ENCODE results near the gene LRRC4C. TPM values are rescaled to one million over a fixed set of nuclear protein-coding genes. Genes with fewer than 3 reads are reported as not detected.

Gene LRRC4C
- total and polyA plus RNA-seq, 4 donors, result 0.10 to 0.93 (median 0.30) TPM

DNA sequence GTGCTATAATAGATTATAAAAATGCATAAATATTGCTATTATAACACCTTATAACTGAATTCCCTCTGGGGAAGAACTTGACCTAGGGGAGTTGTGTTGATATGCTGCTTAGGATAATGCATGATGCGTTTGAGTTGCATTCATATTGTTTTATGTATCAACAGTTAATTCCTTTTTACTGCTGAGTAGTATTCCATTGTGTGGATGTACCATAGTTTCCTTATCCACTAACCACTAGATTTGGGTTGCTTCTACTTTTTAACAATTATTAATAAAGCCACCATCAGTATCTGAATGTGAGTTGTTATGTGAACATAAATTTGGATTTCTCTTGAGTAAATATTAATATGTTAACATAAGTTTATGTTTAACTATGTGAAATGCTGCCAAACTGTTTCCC, 19.7 kb upstream of the LRRC4C start:
- Histone ChIP-seq H3K9ac (ENCODE audit: low read depth in 1 of 2, low read length in 2 of 2) (no peak overlapping the region), H3K4me3 (ENCODE audit: low read depth in 1 of 3, low read length in 3 of 3) (no peak overlapping the region), H3K36me3 (ENCODE audit: control insufficient read depth in 4 of 4, insufficient read depth in 3 of 4, low read depth in 1 of 4, low read length in 3 of 4) (no peaks in the 10 kb centered on the region), H3K27me3 (ENCODE audit: control insufficient read depth in 4 of 4, insufficient read depth in 4 of 4, low read length in 3 of 4) (no peaks in the 10 kb centered on the region), H3K27ac (ENCODE audit: low read depth in 1 of 2, low read length in 2 of 2) (no peak overlapping the region), H3K9me3 (ENCODE audit: control insufficient read depth in 4 of 4, low read length in 3 of 4) (peaks cover 0 to 5% (median 1%) of the 10 kb centered on the region in 4 donors), H3K4me1 (ENCODE audit: control insufficient read depth in 4 of 4, insufficient read depth in 4 of 4, low read length in 3 of 4) (no peaks in the 10 kb centered on the region)
- TF ChIP-seq FOXA1 (IDR thresholded peaks at IDR 0.05) (no peak), FOXA2 (IDR thresholded peaks at IDR 0.05) (no peak), TAF1 (conservative IDR thresholded peaks at IDR 0.05) (no peak), RAD21 (IDR thresholded peaks at IDR 0.05) (no peak), EGR1 (IDR thresholded peaks at IDR 0.05; ENCODE audit: low read depth in 2 of 2) (no peak), SP1 (IDR thresholded peaks at IDR 0.05) (no peak), GABPA (IDR thresholded peaks at IDR 0.05 in 1 of 2, conservative IDR thresholded peaks at IDR 0.05 in 1 of 2) (no peak), JUND (IDR thresholded peaks at IDR 0.05) (no peak), HNF4A (conservative IDR thresholded peaks at IDR 0.05) (no peak), NR2F2 (IDR thresholded peaks at IDR 0.05) (no peak), HNF4G (IDR thresholded peaks at IDR 0.05) (no peak), RXRA (IDR thresholded peaks at IDR 0.05) (no peak), YY1 (IDR thresholded peaks at IDR 0.05) (no peak)
- TF ChIP-seq, protein P1, sequence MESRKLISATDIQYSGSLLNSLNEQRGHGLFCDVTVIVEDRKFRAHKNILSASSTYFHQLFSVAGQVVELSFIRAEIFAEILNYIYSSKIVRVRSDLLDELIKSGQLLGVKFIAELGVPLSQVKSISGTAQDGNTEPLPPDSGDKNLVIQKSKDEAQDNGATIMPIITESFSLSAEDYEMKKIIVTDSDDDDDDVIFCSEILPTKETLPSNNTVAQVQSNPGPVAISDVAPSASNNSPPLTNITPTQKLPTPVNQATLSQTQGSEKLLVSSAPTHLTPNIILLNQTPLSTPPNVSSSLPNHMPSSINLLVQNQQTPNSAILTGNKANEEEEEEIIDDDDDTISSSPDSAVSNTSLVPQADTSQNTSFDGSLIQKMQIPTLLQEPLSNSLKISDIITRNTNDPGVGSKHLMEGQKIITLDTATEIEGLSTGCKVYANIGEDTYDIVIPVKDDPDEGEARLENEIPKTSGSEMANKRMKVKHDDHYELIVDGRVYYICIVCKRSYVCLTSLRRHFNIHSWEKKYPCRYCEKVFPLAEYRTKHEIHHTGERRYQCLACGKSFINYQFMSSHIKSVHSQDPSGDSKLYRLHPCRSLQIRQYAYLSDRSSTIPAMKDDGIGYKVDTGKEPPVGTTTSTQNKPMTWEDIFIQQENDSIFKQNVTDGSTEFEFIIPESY (IDR thresholded peaks at IDR 0.05), result no peak
- TF ChIP-seq, protein P2, sequence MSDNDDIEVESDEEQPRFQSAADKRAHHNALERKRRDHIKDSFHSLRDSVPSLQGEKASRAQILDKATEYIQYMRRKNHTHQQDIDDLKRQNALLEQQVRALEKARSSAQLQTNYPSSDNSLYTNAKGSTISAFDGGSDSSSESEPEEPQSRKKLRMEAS (IDR thresholded peaks at IDR 0.05), result no peak
- TF ChIP-seq, protein P3, sequence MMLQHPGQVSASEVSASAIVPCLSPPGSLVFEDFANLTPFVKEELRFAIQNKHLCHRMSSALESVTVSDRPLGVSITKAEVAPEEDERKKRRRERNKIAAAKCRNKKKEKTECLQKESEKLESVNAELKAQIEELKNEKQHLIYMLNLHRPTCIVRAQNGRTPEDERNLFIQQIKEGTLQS (IDR thresholded peaks at IDR 0.05), result no peak
- TF ChIP-seq, protein P4, sequence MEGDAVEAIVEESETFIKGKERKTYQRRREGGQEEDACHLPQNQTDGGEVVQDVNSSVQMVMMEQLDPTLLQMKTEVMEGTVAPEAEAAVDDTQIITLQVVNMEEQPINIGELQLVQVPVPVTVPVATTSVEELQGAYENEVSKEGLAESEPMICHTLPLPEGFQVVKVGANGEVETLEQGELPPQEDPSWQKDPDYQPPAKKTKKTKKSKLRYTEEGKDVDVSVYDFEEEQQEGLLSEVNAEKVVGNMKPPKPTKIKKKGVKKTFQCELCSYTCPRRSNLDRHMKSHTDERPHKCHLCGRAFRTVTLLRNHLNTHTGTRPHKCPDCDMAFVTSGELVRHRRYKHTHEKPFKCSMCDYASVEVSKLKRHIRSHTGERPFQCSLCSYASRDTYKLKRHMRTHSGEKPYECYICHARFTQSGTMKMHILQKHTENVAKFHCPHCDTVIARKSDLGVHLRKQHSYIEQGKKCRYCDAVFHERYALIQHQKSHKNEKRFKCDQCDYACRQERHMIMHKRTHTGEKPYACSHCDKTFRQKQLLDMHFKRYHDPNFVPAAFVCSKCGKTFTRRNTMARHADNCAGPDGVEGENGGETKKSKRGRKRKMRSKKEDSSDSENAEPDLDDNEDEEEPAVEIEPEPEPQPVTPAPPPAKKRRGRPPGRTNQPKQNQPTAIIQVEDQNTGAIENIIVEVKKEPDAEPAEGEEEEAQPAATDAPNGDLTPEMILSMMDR (IDR thresholded peaks at IDR 0.05; ENCODE audit: low read depth, low read length, missing input control), result no peak
- TF ChIP-seq, protein P5, sequence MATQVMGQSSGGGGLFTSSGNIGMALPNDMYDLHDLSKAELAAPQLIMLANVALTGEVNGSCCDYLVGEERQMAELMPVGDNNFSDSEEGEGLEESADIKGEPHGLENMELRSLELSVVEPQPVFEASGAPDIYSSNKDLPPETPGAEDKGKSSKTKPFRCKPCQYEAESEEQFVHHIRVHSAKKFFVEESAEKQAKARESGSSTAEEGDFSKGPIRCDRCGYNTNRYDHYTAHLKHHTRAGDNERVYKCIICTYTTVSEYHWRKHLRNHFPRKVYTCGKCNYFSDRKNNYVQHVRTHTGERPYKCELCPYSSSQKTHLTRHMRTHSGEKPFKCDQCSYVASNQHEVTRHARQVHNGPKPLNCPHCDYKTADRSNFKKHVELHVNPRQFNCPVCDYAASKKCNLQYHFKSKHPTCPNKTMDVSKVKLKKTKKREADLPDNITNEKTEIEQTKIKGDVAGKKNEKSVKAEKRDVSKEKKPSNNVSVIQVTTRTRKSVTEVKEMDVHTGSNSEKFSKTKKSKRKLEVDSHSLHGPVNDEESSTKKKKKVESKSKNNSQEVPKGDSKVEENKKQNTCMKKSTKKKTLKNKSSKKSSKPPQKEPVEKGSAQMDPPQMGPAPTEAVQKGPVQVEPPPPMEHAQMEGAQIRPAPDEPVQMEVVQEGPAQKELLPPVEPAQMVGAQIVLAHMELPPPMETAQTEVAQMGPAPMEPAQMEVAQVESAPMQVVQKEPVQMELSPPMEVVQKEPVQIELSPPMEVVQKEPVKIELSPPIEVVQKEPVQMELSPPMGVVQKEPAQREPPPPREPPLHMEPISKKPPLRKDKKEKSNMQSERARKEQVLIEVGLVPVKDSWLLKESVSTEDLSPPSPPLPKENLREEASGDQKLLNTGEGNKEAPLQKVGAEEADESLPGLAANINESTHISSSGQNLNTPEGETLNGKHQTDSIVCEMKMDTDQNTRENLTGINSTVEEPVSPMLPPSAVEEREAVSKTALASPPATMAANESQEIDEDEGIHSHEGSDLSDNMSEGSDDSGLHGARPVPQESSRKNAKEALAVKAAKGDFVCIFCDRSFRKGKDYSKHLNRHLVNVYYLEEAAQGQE (IDR thresholded peaks at IDR 0.05), result no peak
- DNase-seq (ENCODE audit: low spot score), result no peak
- 46% methylated on average over 1 of the region's 1 CpG for WGBS

Measured in liver (tissue), 9 donors.